Esophagus (tissue), 2 donors: Measurements from ENCODE around the gene GNAZ. TPM values are rescaled to one million over a fixed set of nuclear protein-coding genes. Genes with fewer than 3 reads are reported as not detected.

Source experiments
- H3K27ac ChIP-seq, 2 donors: one replicate each; pipeline ENCODE4 v1.5.1; 2013; ENCODE audit warnings: low read depth in 2 of 2, mild to moderate bottlenecking in 2 of 2, inconsistent platforms in 1 of 2, low read length in 1 of 2, moderate library complexity in 1 of 2
- H3K27me3 ChIP-seq, 2 donors: one replicate each; pipeline ENCODE4 v1.6.1; 2013; ENCODE audit warnings: low read length in 2 of 2, control low read depth in 1 of 2, mild to moderate bottlenecking in 1 of 2; ENCODE audit not compliant: insufficient read depth in 2 of 2, control insufficient read depth in 1 of 2
- H3K36me3 ChIP-seq, 2 donors: one replicate each; pipeline ENCODE4 v1.6.1; 2013; ENCODE audit warnings: low read length in 1 of 2; ENCODE audit not compliant: control insufficient read depth in 2 of 2, insufficient read depth in 2 of 2
- H3K4me1 ChIP-seq, 2 donors: one replicate each; pipeline ENCODE4 v1.6.1; 2013; ENCODE audit warnings: low read length in 1 of 2; ENCODE audit not compliant: control insufficient read depth in 2 of 2, insufficient read depth in 2 of 2
- H3K4me3 ChIP-seq, 2 donors: one replicate each; pipeline ENCODE4 v1.5.1; 2013; ENCODE audit warnings: low read length in 2 of 2, mild to moderate bottlenecking in 2 of 2, low read depth in 1 of 2, moderate library complexity in 1 of 2
- H3K9me3 ChIP-seq, 2 donors: one replicate each; pipeline ENCODE4 v1.6.1; 2013; ENCODE audit warnings: mild to moderate bottlenecking in 2 of 2, low read depth in 1 of 2, low read length in 1 of 2, moderate library complexity in 1 of 2; ENCODE audit not compliant: control insufficient read depth in 2 of 2, insufficient read depth in 1 of 2
- WGBS, 2 donors: extraction: QIAGEN DNeasy Blood & Tissue Kit; methylation state at CpG; one replicate each; pipeline ENCODE4 v1.1.7; 2013; 5-methylcytosine and 5-hydroxymethylcytosine counted together
- polyA plus RNA-seq, 2 donors: library from polyadenylated mRNA; stranded (reverse); fragments of 200-250 nt; gene quantifications; one replicate each; pipeline ENCODE4 v1.2.3, GENCODE V29; 2013
- donor health status: healthy with polysubstance abuse.
- donor health status: Bipolar disorder and iron deficiency.

Gene GNAZ
- polyA plus RNA-seq, 2 donors, result 0.83 to 1.6 TPM

DNA sequence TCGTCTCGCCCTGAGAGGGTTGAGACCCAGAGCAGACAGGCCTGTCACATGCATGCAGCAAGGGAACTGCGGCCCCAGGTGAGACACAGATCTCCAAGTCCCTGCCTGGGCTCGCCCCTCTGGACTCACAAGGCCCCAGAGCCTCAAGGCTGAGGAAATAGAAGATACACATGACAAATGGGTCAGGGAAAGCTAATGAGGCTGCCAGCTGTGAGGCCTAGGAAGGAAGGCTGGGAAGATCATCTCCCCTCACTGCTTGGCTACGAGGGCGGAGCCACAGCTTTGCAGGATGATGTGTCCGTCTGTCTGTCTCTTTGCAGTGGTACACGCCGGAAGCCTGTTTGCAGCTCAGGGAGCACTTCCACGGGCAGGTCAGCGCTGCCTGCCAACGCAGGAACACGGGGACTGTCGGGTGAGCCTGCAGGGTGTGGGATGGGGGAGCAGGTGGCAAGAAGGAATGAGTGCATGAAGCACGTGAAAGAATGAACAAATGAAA lies 79.5 kb downstream of the GNAZ start:
- H3K36me3 ChIP-seq, result no peaks in the 10 kb centered on the region
- H3K4me1 ChIP-seq, result peaks cover 6 to 8% of the 10 kb centered on the region in 2 donors
- no peak overlapping the region for H3K27ac ChIP-seq
- H3K27me3 ChIP-seq, result no peaks in the 10 kb centered on the region
- 66 to 68% methylated on average over 15 of the region's 15 CpGs for WGBS, 2 donors
- no peaks in the 10 kb centered on the region for H3K9me3 ChIP-seq
- H3K4me3 ChIP-seq, result no peak overlapping the region

- Histone ChIP-seq H3K4me3 (no peak overlapping the region), H3K9me3 (no peaks in the 10 kb centered on the region), H3K27me3 (no peaks in the 10 kb centered on the region), H3K4me1 (peaks cover 2 to 4% of the 10 kb centered on the region in 2 donors), H3K27ac (no peak overlapping the region), H3K36me3 (no peaks in the 10 kb centered on the region)
- WGBS, 2 donors, result 89 to 90% methylated on average over 6 of the region's 6 CpGs
These were observed 80.4 kb downstream of the GNAZ start for GRCh38 chr22:23150762-23151161.

GRCh38 chr22:23151827-23152226 lies 81.5 kb downstream of the GNAZ start:
- no peaks in the 10 kb centered on the region for H3K36me3 ChIP-seq
- peaks cover 2 to 4% of the 10 kb centered on the region in 2 donors for H3K4me1 ChIP-seq
- WGBS, 2 donors, result 84 to 93% methylated on average over 16 of the region's 16 CpGs
- H3K9me3 ChIP-seq, result no peaks in the 10 kb centered on the region
- no peak overlapping the region for H3K4me3 ChIP-seq
- no peaks in the 10 kb centered on the region for H3K27me3 ChIP-seq
- no peak overlapping the region for H3K27ac ChIP-seq

DNA sequence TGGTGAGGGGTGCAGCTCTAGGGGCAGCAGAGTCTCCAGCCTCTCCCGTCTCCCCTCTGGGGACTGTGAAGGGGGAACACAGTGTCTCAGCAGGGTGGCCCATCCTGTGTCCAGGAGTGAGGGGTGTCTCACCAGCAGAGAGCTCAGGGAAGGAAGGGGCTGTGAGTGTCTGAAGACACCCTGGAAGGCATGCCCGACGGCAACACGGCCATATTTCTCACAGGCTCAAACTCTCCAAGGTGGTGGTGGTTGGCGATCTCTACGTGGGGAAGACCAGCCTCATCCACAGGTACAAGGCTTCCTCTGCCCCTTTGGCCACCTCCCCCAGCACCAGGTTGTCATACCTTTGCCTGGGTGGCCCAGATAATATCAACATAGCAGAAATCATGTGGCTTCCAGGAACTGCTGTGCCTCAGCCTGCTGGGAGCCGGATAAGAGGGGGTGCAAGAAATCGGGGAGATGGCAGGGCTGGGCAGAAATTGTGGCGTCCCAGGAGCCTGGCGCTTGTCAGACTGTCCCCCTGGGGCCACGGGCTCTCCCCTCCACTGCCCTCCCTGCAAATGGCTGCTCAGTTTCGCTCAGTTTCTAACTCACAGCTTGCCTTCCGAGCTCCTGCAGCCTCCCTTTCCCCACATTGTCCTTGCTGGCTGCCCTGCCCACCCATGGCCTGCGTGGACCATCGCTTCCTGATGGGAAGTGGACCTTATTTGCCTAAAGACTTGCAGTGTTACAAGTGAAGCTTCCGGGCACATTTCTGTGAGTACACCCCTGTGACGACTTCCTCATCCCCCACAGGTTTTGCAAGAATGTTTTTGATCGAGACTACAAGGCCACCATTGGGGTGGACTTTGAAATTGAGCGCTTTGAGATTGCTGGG lies 82.2 kb downstream of the GNAZ start:
- no peaks in the 10 kb centered on the region for H3K27me3 ChIP-seq
- no peak overlapping the region for H3K4me3 ChIP-seq
- H3K27ac ChIP-seq, result no peak overlapping the region

GRCh38 chr22:23153994-23154393 lies 83.7 kb downstream of the GNAZ start:
- Histone ChIP-seq H3K4me1 (peaks cover 2 to 4% of the 10 kb centered on the region in 2 donors), H3K9me3 (no peaks in the 10 kb centered on the region), H3K36me3 (peaks cover 0 to 2% of the 10 kb centered on the region in 2 donors), H3K27me3 (no peaks in the 10 kb centered on the region), H3K27ac (no peak overlapping the region), H3K4me3 (no peak overlapping the region)
- WGBS, 2 donors, result 77 to 91% methylated on average over 7 of the region's 7 CpGs

More for the DNA sequence above, 82.2 kb downstream of the GNAZ start:
- 83 to 87% methylated on average over 19 of the region's 19 CpGs for WGBS, 2 donors
- H3K4me1 ChIP-seq, result peaks cover 2 to 4% of the 10 kb centered on the region in 2 donors
- no peaks in the 10 kb centered on the region for H3K36me3 ChIP-seq
- H3K9me3 ChIP-seq, result no peaks in the 10 kb centered on the region

DNA sequence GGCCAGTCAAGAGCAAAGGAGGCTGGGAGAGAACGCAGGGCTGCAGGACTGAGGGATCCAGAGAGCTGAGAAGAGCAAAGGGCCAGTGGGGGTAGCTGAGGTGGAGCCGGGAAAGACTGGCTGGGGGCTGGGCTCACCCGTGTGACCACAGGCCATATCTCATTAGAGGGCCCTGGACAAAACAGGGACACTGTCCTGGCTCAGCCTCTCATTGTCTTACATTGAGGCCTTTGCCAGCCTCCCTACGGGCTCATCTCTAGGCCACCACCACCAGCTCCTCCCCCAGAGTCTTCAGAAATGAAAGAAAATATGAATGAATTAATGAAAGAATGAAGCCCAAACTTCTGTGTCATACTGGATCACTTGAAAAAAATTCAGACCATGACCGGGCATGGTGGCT lies 84.1 kb downstream of the GNAZ start:
- no peaks in the 10 kb centered on the region for H3K9me3 ChIP-seq
- H3K4me1 ChIP-seq, result peaks cover 2 to 4% of the 10 kb centered on the region in 2 donors
- H3K36me3 ChIP-seq, result peaks cover 0 to 5% of the 10 kb centered on the region in 2 donors
- H3K4me3 ChIP-seq, result no peak overlapping the region
- WGBS, 2 donors, result 91 to 95% methylated on average over 5 of the region's 5 CpGs
- H3K27me3 ChIP-seq, result no peaks in the 10 kb centered on the region
- no peak overlapping the region for H3K27ac ChIP-seq

- Histone ChIP-seq H3K4me3 (no peak overlapping the region), H3K27me3 (no peaks in the 10 kb centered on the region), H3K4me1 (peaks cover 0 to 2% of the 10 kb centered on the region in 2 donors), H3K9me3 (no peaks in the 10 kb centered on the region), H3K27ac (no peak overlapping the region), H3K36me3 (peaks cover 0 to 5% of the 10 kb centered on the region in 2 donors)
- 98 to 100% methylated on average over 3 of the region's 3 CpGs for WGBS, 2 donors
These were observed 84.8 kb downstream of the GNAZ start for GRCh38 chr22:23155143-23155542.

- Histone ChIP-seq H3K27me3 (no peaks in the 10 kb centered on the region), H3K27ac (no peak overlapping the region), H3K4me1 (peaks cover 0 to 2% of the 10 kb centered on the region in 2 donors), H3K36me3 (peaks cover 0 to 5% of the 10 kb centered on the region in 2 donors), H3K9me3 (no peaks in the 10 kb centered on the region), H3K4me3 (no peak overlapping the region)
- 91 to 93% methylated on average over 9 of the region's 9 CpGs for WGBS, 2 donors
These were observed 85.5 kb downstream of the GNAZ start for GRCh38 chr22:23155831-23156230.

DNA sequence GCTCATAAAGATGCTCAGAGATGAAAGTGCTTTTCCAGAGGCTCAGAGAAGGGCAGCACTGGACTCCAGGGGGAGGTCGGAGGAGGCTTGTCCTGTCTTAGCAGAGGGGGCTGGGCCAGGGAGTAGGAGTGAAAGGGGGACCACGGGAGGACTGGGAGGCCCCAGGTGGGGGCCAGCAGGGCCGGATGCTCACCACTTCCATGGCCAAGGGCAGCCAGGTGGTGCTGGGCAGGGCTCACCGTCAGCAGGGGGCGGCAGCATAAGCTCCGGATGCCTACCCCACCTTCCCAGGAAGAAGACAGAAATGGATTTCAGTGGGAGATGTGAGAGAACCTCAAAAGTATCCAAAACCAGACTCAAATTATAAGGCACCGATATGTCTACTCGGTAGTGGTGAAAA lies 86.0 kb downstream of the GNAZ start:
- Histone ChIP-seq H3K4me3 (no peak overlapping the region), H3K4me1 (peaks cover 0 to 2% of the 10 kb centered on the region in 2 donors), H3K27ac (no peak overlapping the region), H3K27me3 (no peaks in the 10 kb centered on the region), H3K9me3 (no peaks in the 10 kb centered on the region), H3K36me3 (peaks cover 0 to 5% of the 10 kb centered on the region in 2 donors)
- WGBS, 2 donors, result 61 to 65% methylated on average over 8 of the region's 8 CpGs
